Measurements from ENCODE around the gene DNAL4. TPM values are rescaled to one million over a fixed set of nuclear protein-coding genes. Genes with fewer than 3 reads are reported as not detected.

DNAL4 gene
- total and polyA plus RNA-seq, 2 donors (not counting 3 experiments of a cell fraction or from before 2014, with no cell fraction given), result 12.9 to 22.7 TPM

GRCh38 chr22:38833061-38833460 lies 39.1 kb upstream of the DNAL4 start:
- FAIRE-seq (no peak), DNase-seq (ENCODE audit: low read depth, low spot score) (no peak)
- no peak overlapping the region for H3K4me3 ChIP-seq (replicated peaks in 1 of 3; ENCODE audit: insufficient read depth in 1 of 3, low read depth in 1 of 3, low read length in 3 of 3)
- dilution Hi-C loops (cut with MboI; ENCODE audit: extremely low pct_ligation_motif_present, low sequenced_read_pairs) (no loop called here), intact Hi-C loops (cut with micrococcal nuclease) (no loop called here)
- POLR2A ChIA-PET, result no interaction called here
- H3K9ac ChIP-seq (replicated peaks; ENCODE audit: extremely low read depth, insufficient read depth, low read length), result no peak overlapping the region
- H3K4me2 ChIP-seq (ENCODE audit: insufficient read depth, low read length), result no peak overlapping the region
- TF ChIP-seq JUN (IDR thresholded peaks at IDR 0.05; ENCODE audit: borderline replicate concordance, insufficient read depth, insufficient read length, low read depth), result no peak
- TF ChIP-seq, protein P1, sequence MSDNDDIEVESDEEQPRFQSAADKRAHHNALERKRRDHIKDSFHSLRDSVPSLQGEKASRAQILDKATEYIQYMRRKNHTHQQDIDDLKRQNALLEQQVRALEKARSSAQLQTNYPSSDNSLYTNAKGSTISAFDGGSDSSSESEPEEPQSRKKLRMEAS (IDR thresholded peaks at IDR 0.05; ENCODE audit: insufficient read depth, insufficient read length), result no peak
- no peak for TF ChIP-seq POLR2A (IDR thresholded peaks at IDR 0.05; ENCODE audit: low read depth, low read length)
- TF ChIP-seq GATA2 (IDR thresholded peaks at IDR 0.05; ENCODE audit: insufficient read depth, insufficient read length, low read depth, low read length), result no peak
- TF ChIP-seq FOS (IDR thresholded peaks at IDR 0.05; ENCODE audit: borderline replicate concordance, insufficient read depth, low read length), result no peak
- TF ChIP-seq, protein P2, sequence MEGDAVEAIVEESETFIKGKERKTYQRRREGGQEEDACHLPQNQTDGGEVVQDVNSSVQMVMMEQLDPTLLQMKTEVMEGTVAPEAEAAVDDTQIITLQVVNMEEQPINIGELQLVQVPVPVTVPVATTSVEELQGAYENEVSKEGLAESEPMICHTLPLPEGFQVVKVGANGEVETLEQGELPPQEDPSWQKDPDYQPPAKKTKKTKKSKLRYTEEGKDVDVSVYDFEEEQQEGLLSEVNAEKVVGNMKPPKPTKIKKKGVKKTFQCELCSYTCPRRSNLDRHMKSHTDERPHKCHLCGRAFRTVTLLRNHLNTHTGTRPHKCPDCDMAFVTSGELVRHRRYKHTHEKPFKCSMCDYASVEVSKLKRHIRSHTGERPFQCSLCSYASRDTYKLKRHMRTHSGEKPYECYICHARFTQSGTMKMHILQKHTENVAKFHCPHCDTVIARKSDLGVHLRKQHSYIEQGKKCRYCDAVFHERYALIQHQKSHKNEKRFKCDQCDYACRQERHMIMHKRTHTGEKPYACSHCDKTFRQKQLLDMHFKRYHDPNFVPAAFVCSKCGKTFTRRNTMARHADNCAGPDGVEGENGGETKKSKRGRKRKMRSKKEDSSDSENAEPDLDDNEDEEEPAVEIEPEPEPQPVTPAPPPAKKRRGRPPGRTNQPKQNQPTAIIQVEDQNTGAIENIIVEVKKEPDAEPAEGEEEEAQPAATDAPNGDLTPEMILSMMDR (IDR thresholded peaks at IDR 0.05; ENCODE audit: extremely low read depth in 1 of 2, insufficient read depth in 1 of 2, low read depth in 1 of 2, low read length in 2 of 2), result no peak
- TF ChIP-seq EZH2 (IDR thresholded peaks at IDR 0.05; ENCODE audit: borderline replicate concordance, low read depth, low read length, severe bottlenecking), result no peak
- TF ChIP-seq POLR2AphosphoS5 (IDR thresholded peaks at IDR 0.05; ENCODE audit: insufficient read depth, low read depth, low read length), result no peak
- TF ChIP-seq MYC (IDR thresholded peaks at IDR 0.05; ENCODE audit: low read depth, low read length), result no peak
- no peaks in the 10 kb centered on the region for H3K9me3 ChIP-seq (replicated peaks; ENCODE audit: control insufficient read depth, insufficient read depth, low read length)
- no peaks in the 10 kb centered on the region for H3K27me3 ChIP-seq (ENCODE audit: control insufficient read depth in 2 of 2, insufficient read depth in 2 of 2, low read length in 2 of 2)
- H3K9me1 ChIP-seq (replicated peaks; ENCODE audit: control insufficient read depth, extremely low read depth, insufficient read depth, low read length), result no peaks in the 10 kb centered on the region
- no peaks in the 10 kb centered on the region for H3K79me2 ChIP-seq (ENCODE audit: control insufficient read depth, insufficient read depth, low read length)
- H3K36me3 ChIP-seq (ENCODE audit: control insufficient read depth in 2 of 2, extremely low read depth in 1 of 2, insufficient read depth in 2 of 2, low read length in 2 of 2), result no peaks in the 10 kb centered on the region
- no peak overlapping the region for H3K27ac ChIP-seq (ENCODE audit: insufficient read depth, low read depth, low read length)
- no peak overlapping the region for H2AFZ ChIP-seq (ENCODE audit: low read depth, low read length)
- BruUV-seq (replicated peaks), result no TSS peak
- no peaks in the 10 kb centered on the region for H4K20me1 ChIP-seq (replicated peaks; ENCODE audit: control insufficient read depth, extremely low read depth, insufficient read depth, low read length)
- no peaks in the 10 kb centered on the region for H3K4me1 ChIP-seq (ENCODE audit: control insufficient read depth, extremely low read depth, insufficient read depth, low read length)
- CTCF ChIA-PET, result interaction anchor here (1.2 to 14.8 kb wide), 2 partner anchors 65 to 289 kb away, joined by 3 to 198 read pairs; no protein-coding TSS in a partner anchor
